A673 (cell line): ENCODE results near the gene OTULINL. TPM values are rescaled to one million over a fixed set of nuclear protein-coding genes. Genes with fewer than 3 reads are reported as not detected.

ENCODE experiments used
- BruUV-seq: library from RNA; stranded (reverse); fragments of 400-500 nt; replicated peaks from 2 replicates; lab custom pipeline; 2021; lab: Mats Ljungman, UMichigan
- CTCF ChIA-PET: fragments of 300-600 bp; sonication (Branson Sonifier 250); formaldehyde crosslinking; loops from one replicate; lab custom pipeline; 2022; ENCODE audit warnings: antibody characterized with exemption; lab: Charles Lee
- POLR2A ChIA-PET: fragments of 300-600 bp; sonication (Branson Sonifier 250); formaldehyde crosslinking; loops from one replicate; lab custom pipeline; 2022; ENCODE audit warnings: antibody characterized with exemption; ENCODE audit not compliant: low non-redundant PET; lab: Charles Lee
- DNase-seq: peaks from one replicate; pipeline ENCODE4 v3.0.0-alpha.2; 2015; ENCODE audit warnings: low spot score
- H3K27ac ChIP-seq: fragments of 200-600 bp; sonication (generic); 2 replicates; pipeline ENCODE4 v1.5.1; 2016; ENCODE audit warnings: mixed run types, low read depth, mild to moderate bottlenecking, mixed read lengths, antibody characterized with exemption, low read length; ENCODE audit not compliant: poor library complexity, severe bottlenecking
- H3K27me3 ChIP-seq: fragments of 200-600 bp; sonication (generic); replicated peaks from 2 replicates; pipeline ENCODE4 v1.6.1; 2017; ENCODE audit warnings: mixed run types, low read depth, mild to moderate bottlenecking, mixed read lengths, antibody characterized with exemption, low read length; ENCODE audit not compliant: insufficient read depth, poor library complexity
- H3K36me3 ChIP-seq: fragments of 200-600 bp; sonication (generic); 2 replicates; pipeline ENCODE4 v1.6.1; 2016; ENCODE audit warnings: mixed run types, mild to moderate bottlenecking, mixed read lengths, antibody characterized with exemption, low read length; ENCODE audit not compliant: insufficient read depth, poor library complexity, severe bottlenecking
- H3K4me1 ChIP-seq: fragments of 200-600 bp; sonication (generic); 2 replicates; pipeline ENCODE4 v1.6.1; 2017; ENCODE audit warnings: mixed run types, mild to moderate bottlenecking, mixed read lengths, antibody characterized with exemption, low read length; ENCODE audit not compliant: insufficient read depth, poor library complexity, severe bottlenecking
- H3K4me3 ChIP-seq: fragments of 200-600 bp; sonication (generic); 2 replicates; pipeline ENCODE4 v1.5.1; 2016; ENCODE audit warnings: low read depth, mixed run types, mild to moderate bottlenecking, mixed read lengths, low read length; ENCODE audit not compliant: poor library complexity, severe bottlenecking
- H3K9me3 ChIP-seq: fragments of 200-600 bp; sonication (generic); 2 replicates; pipeline ENCODE4 v1.6.1; 2016; ENCODE audit warnings: mixed run types, low read depth, mild to moderate bottlenecking, mixed read lengths, antibody characterized with exemption, low read length; ENCODE audit not compliant: poor library complexity, severe bottlenecking
- EZH2 ChIP-seq: fragments of 200-600 bp; sonication (generic); IDR thresholded peaks from 2 replicates; pipeline ENCODE4 v1.6.1; 2017; ENCODE audit warnings: borderline replicate concordance, low read depth, mild to moderate bottlenecking, mixed read lengths, antibody characterized with exemption, low read length; ENCODE audit not compliant: poor library complexity, severe bottlenecking
- intact Hi-C: fragments of 100-400 bp; cut with micrococcal nuclease; formaldehyde crosslinking; loops from one replicate; pipeline ENCODE4 v1.10.0; 2022; ENCODE audit not compliant: unreplicated experiment
- total RNA-seq: library from RNA; stranded (reverse); gene quantifications from 2 replicates; pipeline ENCODE4 v1.2.3, GENCODE V29; 2021
- TF ChIP-seq, protein P1 (sequence below): fragments of 300-800, 200-600 bp; sonication (generic); conservative IDR thresholded peaks from 2 replicates; pipeline ENCODE4 v1.5.1; 2017; ENCODE audit warnings: low read depth, mild to moderate bottlenecking, antibody characterized with exemption, low read length, moderate library complexity, mixed read lengths

OTULINL gene
- total RNA-seq, 1 experiment from 2014 or later = 0.13 TPM

DNA sequence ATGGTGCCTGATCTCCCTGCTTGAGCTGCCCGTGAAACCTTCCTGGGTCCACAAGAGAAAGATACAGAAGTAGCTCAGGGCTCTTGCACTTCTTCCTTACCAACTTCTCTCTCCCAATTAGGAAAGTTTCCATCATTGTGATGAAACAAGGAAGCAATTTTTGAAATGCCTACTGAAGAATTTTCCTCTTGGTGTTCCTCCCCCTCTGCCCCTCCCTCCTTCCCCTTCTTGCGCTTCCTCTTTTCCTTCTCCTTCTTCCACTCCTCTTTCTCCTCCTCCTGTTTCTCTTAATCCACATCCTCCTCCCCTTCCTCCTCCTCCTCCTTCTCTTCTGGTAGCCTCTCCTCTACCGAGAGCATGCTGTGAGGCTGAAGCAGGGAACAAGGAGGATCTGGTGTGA is 36.3 kb upstream of the OTULINL start:
- Histone ChIP-seq H3K4me1 (no peaks in the 10 kb centered on the region), H3K36me3 (no peaks in the 10 kb centered on the region), H3K27me3 (peaks cover 25% of the 10 kb centered on the region), H3K27ac (no peak overlapping the region), H3K4me3 (no peak overlapping the region), H3K9me3 (peaks cover 5% of the 10 kb centered on the region)
- POLR2A ChIA-PET = no interaction called here
- no peak for TF ChIP-seq EZH2
- TF ChIP-seq, protein P1, sequence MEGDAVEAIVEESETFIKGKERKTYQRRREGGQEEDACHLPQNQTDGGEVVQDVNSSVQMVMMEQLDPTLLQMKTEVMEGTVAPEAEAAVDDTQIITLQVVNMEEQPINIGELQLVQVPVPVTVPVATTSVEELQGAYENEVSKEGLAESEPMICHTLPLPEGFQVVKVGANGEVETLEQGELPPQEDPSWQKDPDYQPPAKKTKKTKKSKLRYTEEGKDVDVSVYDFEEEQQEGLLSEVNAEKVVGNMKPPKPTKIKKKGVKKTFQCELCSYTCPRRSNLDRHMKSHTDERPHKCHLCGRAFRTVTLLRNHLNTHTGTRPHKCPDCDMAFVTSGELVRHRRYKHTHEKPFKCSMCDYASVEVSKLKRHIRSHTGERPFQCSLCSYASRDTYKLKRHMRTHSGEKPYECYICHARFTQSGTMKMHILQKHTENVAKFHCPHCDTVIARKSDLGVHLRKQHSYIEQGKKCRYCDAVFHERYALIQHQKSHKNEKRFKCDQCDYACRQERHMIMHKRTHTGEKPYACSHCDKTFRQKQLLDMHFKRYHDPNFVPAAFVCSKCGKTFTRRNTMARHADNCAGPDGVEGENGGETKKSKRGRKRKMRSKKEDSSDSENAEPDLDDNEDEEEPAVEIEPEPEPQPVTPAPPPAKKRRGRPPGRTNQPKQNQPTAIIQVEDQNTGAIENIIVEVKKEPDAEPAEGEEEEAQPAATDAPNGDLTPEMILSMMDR = no peak
- intact Hi-C loops = no loop called here
- BruUV-seq = no TSS peak
- no peak for DNase-seq
- CTCF ChIA-PET = no interaction called here

DNA sequence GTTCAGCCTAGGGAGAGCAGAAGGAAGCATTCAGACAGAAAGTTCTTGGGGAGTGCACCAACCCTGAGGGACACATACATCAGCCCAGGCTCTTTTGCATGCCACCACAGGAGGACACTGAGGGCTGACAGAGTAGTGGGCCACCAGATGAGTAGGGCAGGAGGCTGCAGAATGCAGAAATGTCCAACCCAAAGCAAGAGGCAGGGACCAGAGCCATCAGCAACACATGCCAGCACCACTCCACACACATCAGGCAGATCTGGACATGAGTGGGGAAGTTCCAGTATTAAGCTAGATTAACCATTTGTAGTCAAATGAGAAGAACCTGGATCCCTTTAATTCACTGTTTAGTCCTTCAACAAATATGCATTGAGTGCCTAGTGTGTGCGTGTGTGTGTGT is 35.7 kb upstream of the OTULINL start:
- Histone ChIP-seq H3K27me3 (peaks cover 30% of the 10 kb centered on the region), H3K4me3 (no peak overlapping the region), H3K27ac (no peak overlapping the region), H3K4me1 (no peaks in the 10 kb centered on the region), H3K36me3 (no peaks in the 10 kb centered on the region), H3K9me3 (peaks cover 3% of the 10 kb centered on the region)
- TF ChIP-seq, protein P1 = no peak
- no peak for TF ChIP-seq EZH2
- no peak for DNase-seq
- intact Hi-C loops = no loop called here
- CTCF ChIA-PET = no interaction called here
- no TSS peak for BruUV-seq
- POLR2A ChIA-PET = no interaction called here

DNA sequence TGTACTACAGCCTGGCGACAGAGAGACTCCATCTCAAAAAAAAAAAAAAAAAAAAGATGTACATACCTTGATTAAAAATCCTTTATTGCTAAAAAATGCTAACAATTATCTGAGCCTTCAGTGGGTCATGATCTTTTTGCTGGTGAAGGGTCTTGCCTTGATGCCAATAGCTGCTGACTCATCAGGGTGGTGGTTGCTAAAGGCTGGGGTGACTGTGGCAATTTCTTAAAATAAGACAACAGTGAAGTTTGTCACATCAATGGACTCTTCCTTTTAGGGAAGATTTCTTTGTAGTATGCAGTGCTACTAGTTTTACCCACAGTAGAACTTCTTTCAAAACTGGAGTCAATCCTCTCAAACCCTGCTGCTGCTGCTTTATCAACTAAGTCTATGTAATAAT is 33.9 kb upstream of the OTULINL start:
- Histone ChIP-seq H3K9me3 (no peaks in the 10 kb centered on the region), H3K36me3 (no peaks in the 10 kb centered on the region), H3K4me3 (no peak overlapping the region), H3K27ac (no peak overlapping the region), H3K27me3 (peaks cover 30% of the 10 kb centered on the region), H3K4me1 (no peaks in the 10 kb centered on the region)
- TF ChIP-seq, protein P1 = no peak
- no peak for TF ChIP-seq EZH2
- ChIA-PET POLR2A (no interaction called here), CTCF (no interaction called here)
- no peak for DNase-seq
- BruUV-seq = no TSS peak
- intact Hi-C loops = no loop called here
